Measurements from ENCODE around the gene TAGLN2.

TAGLN2 gene

DNA sequence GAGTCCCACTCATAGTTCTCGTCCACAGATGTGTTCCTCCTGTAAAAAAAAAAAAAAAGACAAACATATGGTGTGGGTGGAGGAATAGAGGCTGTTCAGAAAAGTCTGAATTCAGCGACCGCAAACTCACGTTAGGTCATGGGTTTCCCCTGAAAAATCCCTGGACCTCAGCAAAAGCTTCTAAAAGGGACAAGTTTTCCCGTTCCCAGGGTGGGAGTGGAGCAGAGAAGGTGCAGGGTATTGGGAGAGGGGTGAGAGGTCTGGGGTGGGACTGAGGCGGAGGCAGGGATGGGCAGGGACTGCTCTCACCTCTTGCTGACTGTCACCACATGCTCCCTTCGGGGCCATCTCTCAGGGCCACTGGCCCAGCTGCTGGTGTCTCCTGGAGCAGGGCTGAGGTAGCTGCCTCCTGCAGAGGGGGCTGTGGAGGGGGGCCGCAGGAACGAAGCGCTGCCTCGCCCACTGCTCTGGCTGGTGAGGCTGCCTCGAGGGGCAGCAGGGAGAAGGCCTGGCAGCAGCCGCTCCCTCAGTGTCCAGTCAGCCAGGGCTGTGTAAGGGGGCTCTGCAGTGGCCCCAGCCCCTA, 2.6 kb upstream of the TAGLN2 start:
- Histone ChIP-seq H3K4me1 (ENCODE audit: insufficient read depth, poor library complexity, severe bottlenecking) (peaks cover 5% of the 10 kb centered on the region), H3K27me3 (ENCODE audit: insufficient read depth, poor library complexity, severe bottlenecking) (no peaks in the 10 kb centered on the region), H3K36me3 (ENCODE audit: low read depth) (peaks cover 6% of the 10 kb centered on the region; the same call in 1 of the 2 replicates), H3K27ac (ENCODE audit: poor library complexity, severe bottlenecking) (no peak overlapping the region), H3K4me3 (ENCODE audit: severe bottlenecking) (no peak overlapping the region), H3K9me3 (ENCODE audit: severe bottlenecking) (no peaks in the 10 kb centered on the region)
- DNase-seq (ENCODE audit: low spot score), result no peak
- no peak for TF ChIP-seq CTCF (IDR thresholded peaks at IDR 0.05; ENCODE audit: poor library complexity, severe bottlenecking)
- no peak for ATAC-seq (ENCODE audit: low read depth)

- peaks cover 12% of the 10 kb centered on the region; the same call in 1 of the 2 replicates for H3K36me3 ChIP-seq (ENCODE audit: low read depth)
- no peaks in the 10 kb centered on the region for H3K9me3 ChIP-seq (ENCODE audit: severe bottlenecking)
- H3K27me3 ChIP-seq (ENCODE audit: insufficient read depth, poor library complexity, severe bottlenecking), result no peaks in the 10 kb centered on the region
- H3K4me3 ChIP-seq (ENCODE audit: severe bottlenecking), result no peak overlapping the region
- no peak for TF ChIP-seq CTCF (IDR thresholded peaks at IDR 0.05; ENCODE audit: poor library complexity, severe bottlenecking)
- ATAC-seq (ENCODE audit: low read depth) (no peak), DNase-seq (ENCODE audit: low spot score) (no peak)
- no peak overlapping the region for H3K27ac ChIP-seq (ENCODE audit: poor library complexity, severe bottlenecking)
- H3K4me1 ChIP-seq (ENCODE audit: insufficient read depth, poor library complexity, severe bottlenecking), result peaks cover 8% of the 10 kb centered on the region
Observed at GRCh38 chr1:159927211-159927848, 2.0 kb upstream of the TAGLN2 start.

- Histone ChIP-seq H3K36me3 (ENCODE audit: low read depth) (peaks cover 26% of the 10 kb centered on the region), H3K27ac (ENCODE audit: poor library complexity, severe bottlenecking) (peak overlapping the region; percentile 94), H3K4me1 (ENCODE audit: insufficient read depth, poor library complexity, severe bottlenecking) (peaks cover 15% of the 10 kb centered on the region), H3K4me3 (ENCODE audit: severe bottlenecking) (peak overlapping the region; percentile 87), H3K9me3 (ENCODE audit: severe bottlenecking) (no peaks in the 10 kb centered on the region), H3K27me3 (ENCODE audit: insufficient read depth, poor library complexity, severe bottlenecking) (no peaks in the 10 kb centered on the region)
- DNase-seq (ENCODE audit: low spot score) (no peak), ATAC-seq (ENCODE audit: low read depth) (peak; percentile 8)
- TF ChIP-seq CTCF (IDR thresholded peaks at IDR 0.05; ENCODE audit: poor library complexity, severe bottlenecking), result no peak
Observed at GRCh38 chr1:159925719-159926078, 392 bp upstream of the TAGLN2 start.

- peaks cover 15% of the 10 kb centered on the region for H3K4me1 ChIP-seq (ENCODE audit: insufficient read depth, poor library complexity, severe bottlenecking)
Observed at GRCh38 chr1:159924025-159924790, 1.1 kb downstream of the TAGLN2 start.

More at GRCh38 chr1:159924025-159924790, 1.1 kb downstream of the TAGLN2 start:
- peaks cover 37% of the 10 kb centered on the region for H3K36me3 ChIP-seq (ENCODE audit: low read depth)
- H3K27ac ChIP-seq (ENCODE audit: poor library complexity, severe bottlenecking), result peak overlapping the region; percentile 94
- DNase-seq (ENCODE audit: low spot score) (peak; percentile 92), ATAC-seq (ENCODE audit: low read depth) (peak; percentile 28)
- peak overlapping the region; percentile 87 for H3K4me3 ChIP-seq (ENCODE audit: severe bottlenecking)
- no peaks in the 10 kb centered on the region for H3K9me3 ChIP-seq (ENCODE audit: severe bottlenecking)
- no peak for TF ChIP-seq CTCF (IDR thresholded peaks at IDR 0.05; ENCODE audit: poor library complexity, severe bottlenecking)
- H3K27me3 ChIP-seq (ENCODE audit: insufficient read depth, poor library complexity, severe bottlenecking), result no peaks in the 10 kb centered on the region

Data from RWPE2 (cell line).